Measurements from ENCODE around the gene ASF1B.
A peak's percentile ranks its signal among the peaks of the same experiment; 100 is the strongest.

GRCh38 chr19:14072535-14073260, 63.7 kb downstream of the ASF1B start, which contains the start of gene MISP3:
- TF ChIP-seq CTCF (IDR thresholded peaks at IDR 0.05) (peak in 1 of 3 experiments; percentile 6), POLR2A (IDR thresholded peaks at IDR 0.05) (no peak)
